Stimulated activated CD4-positive, alpha-beta T cell treated with anti-CD3 and anti-CD28 coated beads, Interleukin-4, amount 100 ng/mL, for 24 hours (primary cell): ENCODE data around the gene EPHA7.

Experiments
- DNase-seq: peaks from one replicate; pipeline ENCODE4 v3.0.0-alpha.2; 2020

Gene EPHA7

GRCh38 chr6:93419304-93420162, at the start of gene EPHA7:
Gene EPHA7, minus strand, starts transcription at chr6:93419559. Its CDS starts 218 bp downstream, at chr6:93419341.
- peak; percentile 27 for DNase-seq

DNA sequence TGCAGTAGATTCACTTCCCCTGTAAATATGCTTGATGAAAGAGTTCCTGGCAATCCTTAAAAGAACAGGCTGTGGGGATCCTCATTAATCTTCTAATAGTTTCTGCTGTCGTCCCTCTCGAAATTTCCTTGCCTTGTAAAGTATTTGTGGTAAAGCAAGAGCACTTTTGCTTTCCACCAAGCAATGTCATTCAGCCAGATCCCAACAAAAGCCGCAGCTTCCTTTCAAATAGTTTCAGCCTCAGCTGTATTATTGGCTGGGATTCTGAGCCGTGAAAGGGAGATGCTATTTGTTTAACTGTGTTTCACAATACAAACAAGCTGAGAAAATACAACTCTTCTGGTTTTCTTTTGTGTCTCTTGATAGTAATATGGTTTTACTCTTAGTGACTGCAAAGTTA, 48.9 kb upstream of the EPHA7 start:
- DNase-seq = no peak

DNA sequence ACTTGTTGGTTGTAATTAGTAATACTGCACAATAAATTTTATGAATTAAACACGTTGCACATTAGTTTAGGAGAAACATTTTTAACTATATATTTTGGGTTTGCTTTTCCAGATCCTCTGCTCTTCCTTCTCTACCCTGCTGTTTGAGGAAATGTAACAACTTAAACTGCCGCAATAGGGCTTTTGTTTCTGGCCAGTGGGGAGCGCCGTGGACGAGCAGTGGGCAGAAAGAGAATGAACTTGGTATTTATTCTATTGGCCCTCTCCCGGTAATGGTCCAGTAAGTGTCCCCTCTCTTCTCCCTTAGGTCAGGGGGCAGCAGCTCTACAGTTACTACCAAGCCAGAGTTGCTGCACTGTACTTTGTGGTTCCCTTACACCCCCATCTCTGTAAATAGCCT, 35.2 kb upstream of the EPHA7 start:
- no peak for DNase-seq

- no peak for DNase-seq
Observed at GRCh38 chr6:93453956-93454355, 34.6 kb upstream of the EPHA7 start.

GRCh38 chr6:93447874-93448273, 28.5 kb upstream of the EPHA7 start:
- DNase-seq = no peak

- no peak for DNase-seq
Observed at GRCh38 chr6:93437491-93437890, 18.1 kb upstream of the EPHA7 start.

DNA sequence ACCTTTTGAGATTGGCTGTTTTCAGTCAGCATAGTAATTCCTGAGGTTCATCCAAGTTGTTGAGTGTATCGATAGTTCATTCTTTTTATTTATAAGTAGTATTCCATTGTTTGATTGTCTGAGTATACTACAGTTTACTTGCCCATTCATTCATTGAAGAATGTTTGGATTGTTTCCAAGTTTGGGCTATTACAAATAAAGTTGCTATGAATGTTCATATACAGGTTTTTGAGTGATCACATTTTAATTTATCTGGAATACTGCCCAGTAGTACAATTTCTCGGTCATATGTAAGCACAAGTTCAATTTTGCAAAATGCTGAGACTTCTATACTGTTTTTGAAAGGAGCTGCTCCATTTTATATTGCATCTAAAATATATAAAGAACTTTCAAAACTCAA, 14.2 kb upstream of the EPHA7 start:
- DNase-seq = no peak

- DNase-seq = no peak
Observed at GRCh38 chr6:93424303-93425064, 5.1 kb upstream of the EPHA7 start.

- no peak for DNase-seq
Observed at GRCh38 chr6:93423542-93423941, 4.2 kb upstream of the EPHA7 start.

DNA sequence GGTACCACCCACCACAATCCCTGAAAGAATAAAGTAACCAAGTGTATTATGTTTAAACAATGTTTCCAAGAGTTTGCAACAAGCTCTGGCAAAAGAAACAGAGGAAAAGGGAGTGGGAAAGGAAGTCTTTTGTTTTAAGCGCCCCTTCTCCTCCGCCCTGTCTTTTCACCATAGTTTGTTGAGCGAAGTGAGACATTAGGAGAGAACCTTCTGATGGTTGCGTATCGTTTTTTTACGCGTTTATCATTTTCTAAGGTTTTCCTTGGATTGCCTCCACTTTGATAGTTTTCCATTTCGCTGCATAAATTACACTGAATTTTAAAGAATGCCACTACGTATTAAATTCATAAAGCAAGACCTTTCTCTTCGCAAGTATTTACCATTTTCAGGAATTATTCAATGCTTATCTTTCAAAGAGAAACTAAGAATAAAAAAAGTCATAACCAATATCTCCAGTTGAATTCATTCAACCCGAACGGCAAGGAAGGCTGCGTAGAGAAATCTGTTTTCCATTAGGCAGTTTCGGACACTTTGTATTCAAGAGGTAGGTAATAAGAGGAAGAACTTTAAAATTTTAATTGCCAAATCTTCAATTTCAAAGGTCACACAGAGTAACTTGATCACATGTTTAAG, 920 bp upstream of the EPHA7 start:
- DNase-seq = no peak

GRCh38 chr6:93418408-93419303, 703 bp downstream of the EPHA7 start:
- DNase-seq = no peak

- DNase-seq = no peak
Observed at GRCh38 chr6:93418033-93418407, 1.3 kb downstream of the EPHA7 start.

- DNase-seq = no peak
Observed at GRCh38 chr6:93417421-93418013, 1.8 kb downstream of the EPHA7 start.

DNA sequence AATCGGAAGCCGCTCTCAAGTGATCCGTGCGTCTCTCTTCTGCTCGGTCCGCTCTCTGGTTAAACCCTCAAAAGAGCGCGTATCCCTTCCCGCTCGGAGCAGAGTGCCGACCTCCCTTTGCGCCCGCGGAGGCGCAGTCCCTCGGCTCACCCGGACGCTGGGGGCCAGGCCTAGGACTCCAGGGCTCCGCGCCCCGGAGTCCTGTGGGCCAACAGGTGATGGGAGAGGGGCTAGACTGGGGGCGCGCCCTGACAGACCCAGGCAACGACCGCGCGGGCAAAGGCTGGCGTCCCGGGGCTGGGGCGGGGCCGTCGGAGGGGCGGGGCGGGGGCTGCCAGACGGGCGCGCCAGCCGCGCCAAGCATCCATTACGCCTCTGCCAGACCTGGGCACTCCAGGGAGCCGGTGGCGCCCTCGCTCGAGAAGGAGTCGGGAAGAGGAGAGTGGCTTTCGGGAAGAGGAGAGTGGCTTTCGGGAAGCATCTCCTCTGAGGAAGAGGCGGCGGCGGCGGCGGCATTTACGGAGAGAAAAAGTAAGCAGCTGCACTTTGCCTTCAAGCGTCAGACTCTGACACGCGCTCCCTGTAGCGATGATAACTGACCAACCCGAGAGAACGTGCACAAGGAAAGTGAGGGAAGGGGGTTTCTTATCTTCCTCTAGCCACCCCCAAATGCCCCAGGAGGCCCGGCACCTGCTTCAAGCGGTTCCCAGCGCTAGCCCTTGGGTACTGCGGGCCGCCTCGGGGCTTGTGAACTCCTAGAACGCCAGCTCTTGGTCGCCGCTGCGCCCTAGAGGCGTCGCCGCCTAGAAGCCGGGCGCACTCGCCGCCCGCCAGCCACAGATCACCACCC, 2.6 kb downstream of the EPHA7 start:
- no peak for DNase-seq

DNA sequence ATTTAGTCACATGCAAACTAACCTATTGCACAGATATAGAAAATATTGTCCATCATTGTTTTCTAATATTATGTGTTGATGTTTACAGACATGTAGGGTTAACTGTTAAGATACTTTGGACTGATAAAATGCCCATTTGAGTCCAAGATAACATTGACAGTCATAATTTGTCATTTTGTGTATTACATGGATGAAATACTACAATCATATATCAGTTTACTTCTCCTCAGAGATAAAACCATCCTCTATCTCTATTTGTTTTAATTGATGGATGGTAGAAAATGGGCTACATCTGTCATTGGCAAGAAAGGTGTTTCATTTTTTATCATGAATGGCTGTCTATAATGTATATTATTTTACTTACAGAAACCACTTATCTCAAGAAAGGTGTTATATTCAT, 6.2 kb downstream of the EPHA7 start:
- no peak for DNase-seq

DNA sequence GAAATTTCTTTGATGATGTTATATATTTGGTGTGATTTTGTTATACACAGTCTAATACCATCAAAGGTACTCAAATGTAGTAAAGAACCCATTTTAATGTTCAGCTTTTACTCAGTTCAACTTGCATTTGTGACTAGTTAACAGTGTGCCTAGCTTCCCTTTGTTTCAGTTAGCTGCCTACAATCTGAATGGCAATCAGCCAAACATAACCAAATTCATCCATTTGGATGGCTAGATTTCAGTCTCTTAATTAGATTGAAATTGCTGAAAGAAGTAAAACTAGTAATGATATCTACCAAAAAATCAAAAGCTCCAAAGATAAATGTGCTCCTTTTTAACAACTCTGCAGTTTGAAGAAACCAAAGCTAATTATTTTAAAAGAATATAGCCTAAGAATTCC, 6.9 kb downstream of the EPHA7 start:
- DNase-seq = no peak

DNA sequence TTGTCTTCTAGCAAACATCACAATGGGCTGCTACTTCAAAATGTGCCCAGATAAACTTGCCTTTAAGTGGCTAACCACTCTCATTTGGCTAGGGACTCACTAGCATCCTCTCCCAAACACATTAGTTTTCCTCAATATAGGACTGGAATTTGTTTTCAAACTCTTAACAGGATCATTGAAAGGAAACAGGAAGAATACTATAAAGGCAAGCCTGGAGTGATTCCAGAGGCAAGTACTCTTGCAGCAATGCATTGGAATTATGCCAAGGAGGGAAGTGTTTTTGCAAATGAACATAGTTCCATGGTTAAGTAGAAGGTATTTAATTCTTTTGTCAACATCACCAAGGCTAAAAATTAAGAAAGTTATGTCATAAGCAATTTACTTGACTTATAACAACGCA, 12.2 kb downstream of the EPHA7 start:
- DNase-seq = no peak

- DNase-seq = no peak
Observed at GRCh38 chr6:93403390-93403789, 16.0 kb downstream of the EPHA7 start.

GRCh38 chr6:93398723-93399122, 20.6 kb downstream of the EPHA7 start:
- no peak for DNase-seq

GRCh38 chr6:93394471-93394870, 24.9 kb downstream of the EPHA7 start:
- DNase-seq = no peak

GRCh38 chr6:93393554-93394074, 25.7 kb downstream of the EPHA7 start:
- DNase-seq = no peak
